Osteocyte (in vitro differentiated cells): ENCODE measurements around the gene PAM16. TPM values are rescaled to one million over a fixed set of nuclear protein-coding genes. Genes with fewer than 3 reads are reported as not detected.
A peak's percentile ranks its signal among the peaks of the same experiment; 100 is the strongest.

Source experiments
- DNase-seq: peaks from one replicate; pipeline ENCODE4 v3.0.0; 2021; ENCODE audit warnings: mixed read lengths; ENCODE audit not compliant: unreplicated experiment; ENCODE audit errors: extremely low spot score
- H3K27ac Mint-ChIP-seq: one replicate; pipeline ENCODE4 v1.8.0; 2021; ENCODE audit warnings: mild to moderate bottlenecking, mixed read lengths; ENCODE audit not compliant: unreplicated experiment
- H3K27me3 Mint-ChIP-seq: one replicate; pipeline ENCODE4 v1.8.0; 2021; ENCODE audit warnings: mixed read lengths; ENCODE audit not compliant: unreplicated experiment
- H3K36me3 Mint-ChIP-seq: one replicate; pipeline ENCODE4 v1.8.0; 2021; ENCODE audit warnings: mixed read lengths; ENCODE audit not compliant: unreplicated experiment
- H3K4me1 Mint-ChIP-seq: one replicate; pipeline ENCODE4 v1.8.0; 2021; ENCODE audit warnings: mixed read lengths; ENCODE audit not compliant: unreplicated experiment
- H3K4me3 Mint-ChIP-seq: one replicate; pipeline ENCODE4 v1.8.0; 2021; ENCODE audit warnings: mild to moderate bottlenecking, moderate library complexity, mixed read lengths; ENCODE audit not compliant: unreplicated experiment
- H3K9me3 Mint-ChIP-seq: one replicate; pipeline ENCODE4 v1.8.0; 2021; ENCODE audit warnings: mixed read lengths; ENCODE audit not compliant: unreplicated experiment
- total RNA-seq: library from RNA; stranded (reverse); gene quantifications from 2 replicates; pipeline ENCODE4 v1.2.1, GENCODE V29; 2021
- TF ChIP-seq, protein P1 (sequence below): fragments of 200-600 bp; sonication (generic); IDR thresholded peaks from 2 replicates; pipeline ENCODE4 v1.5.0; 2021; ENCODE audit warnings: antibody characterized with exemption, mild to moderate bottlenecking, moderate library complexity

PAM16 gene
- total RNA-seq, 1 donor from 2014 or later = 21.0 TPM

DNA sequence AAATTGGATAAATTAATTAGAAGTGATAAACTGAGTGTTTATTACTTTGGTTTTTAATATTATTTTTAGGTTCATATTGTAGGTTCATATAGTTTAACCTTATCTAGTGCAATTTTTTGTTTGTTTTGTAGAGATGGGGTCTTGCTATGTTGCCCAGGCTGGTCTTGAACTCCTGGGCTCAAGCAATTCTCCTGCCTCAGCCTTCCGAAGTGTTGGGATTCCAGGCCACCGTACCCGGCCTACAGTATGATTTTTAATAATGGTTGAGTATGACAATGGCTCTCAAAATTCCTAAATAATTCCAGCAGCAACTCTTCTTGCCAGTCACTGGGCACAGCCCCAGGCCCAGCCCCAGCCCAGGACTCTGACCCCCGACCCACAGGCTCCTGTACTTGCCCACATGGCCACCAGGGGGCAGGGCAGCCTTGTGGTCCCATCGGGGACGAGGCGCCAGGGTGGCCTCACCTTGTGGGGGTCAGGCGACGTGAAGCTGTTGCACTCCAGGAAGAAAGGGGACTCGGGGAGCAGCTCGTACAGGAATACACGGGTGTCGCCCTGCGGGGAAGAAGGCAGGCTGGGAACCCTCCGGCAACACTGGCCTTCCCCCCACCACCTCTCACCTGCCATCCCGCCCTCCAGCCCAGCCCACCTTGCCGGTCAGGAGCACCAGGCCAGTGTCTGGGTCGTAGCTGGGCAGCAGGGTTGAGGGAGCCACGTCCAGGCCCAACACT lies 7.9 kb upstream of the PAM16 start:
- no peaks in the 10 kb centered on the region for H3K27me3 Mint-ChIP-seq
- peaks cover 4% of the 10 kb centered on the region for H3K36me3 Mint-ChIP-seq
- no peaks in the 10 kb centered on the region for H3K4me1 Mint-ChIP-seq
- no peaks in the 10 kb centered on the region for H3K9me3 Mint-ChIP-seq
- DNase-seq = no peak
- TF ChIP-seq, protein P1, sequence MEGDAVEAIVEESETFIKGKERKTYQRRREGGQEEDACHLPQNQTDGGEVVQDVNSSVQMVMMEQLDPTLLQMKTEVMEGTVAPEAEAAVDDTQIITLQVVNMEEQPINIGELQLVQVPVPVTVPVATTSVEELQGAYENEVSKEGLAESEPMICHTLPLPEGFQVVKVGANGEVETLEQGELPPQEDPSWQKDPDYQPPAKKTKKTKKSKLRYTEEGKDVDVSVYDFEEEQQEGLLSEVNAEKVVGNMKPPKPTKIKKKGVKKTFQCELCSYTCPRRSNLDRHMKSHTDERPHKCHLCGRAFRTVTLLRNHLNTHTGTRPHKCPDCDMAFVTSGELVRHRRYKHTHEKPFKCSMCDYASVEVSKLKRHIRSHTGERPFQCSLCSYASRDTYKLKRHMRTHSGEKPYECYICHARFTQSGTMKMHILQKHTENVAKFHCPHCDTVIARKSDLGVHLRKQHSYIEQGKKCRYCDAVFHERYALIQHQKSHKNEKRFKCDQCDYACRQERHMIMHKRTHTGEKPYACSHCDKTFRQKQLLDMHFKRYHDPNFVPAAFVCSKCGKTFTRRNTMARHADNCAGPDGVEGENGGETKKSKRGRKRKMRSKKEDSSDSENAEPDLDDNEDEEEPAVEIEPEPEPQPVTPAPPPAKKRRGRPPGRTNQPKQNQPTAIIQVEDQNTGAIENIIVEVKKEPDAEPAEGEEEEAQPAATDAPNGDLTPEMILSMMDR = peak; percentile 97
- no peak overlapping the region for H3K4me3 Mint-ChIP-seq
- no peak overlapping the region for H3K27ac Mint-ChIP-seq

DNA sequence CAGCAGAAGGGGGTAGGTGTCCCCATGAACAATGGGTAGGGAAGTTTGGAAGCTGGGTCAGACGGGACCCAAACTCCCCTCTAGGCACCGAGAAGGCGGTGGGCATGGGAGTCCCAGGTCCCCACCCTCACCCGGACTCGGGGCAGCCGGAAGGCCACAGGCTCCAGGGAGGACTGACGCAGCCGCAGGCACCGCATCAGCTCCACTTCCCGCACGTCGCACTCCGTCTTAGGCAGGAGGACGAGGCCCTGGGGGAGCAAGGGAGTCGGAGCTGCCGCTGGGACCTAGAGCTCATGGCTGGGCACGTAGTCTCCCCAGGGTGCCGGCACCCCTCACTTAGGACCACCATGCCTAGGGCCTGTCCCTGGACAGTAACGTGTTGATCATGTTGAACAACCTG lies 7.1 kb upstream of the PAM16 start:
- no peak for DNase-seq
- Mint-ChIP-seq H3K9me3 (no peaks in the 10 kb centered on the region), H3K36me3 (peaks cover 3% of the 10 kb centered on the region), H3K4me1 (no peaks in the 10 kb centered on the region), H3K27ac (no peak overlapping the region), H3K4me3 (no peak overlapping the region), H3K27me3 (no peaks in the 10 kb centered on the region)
- TF ChIP-seq, protein P1 = no peak

GRCh38 chr16:4356820-4357219 lies 5.7 kb upstream of the PAM16 start:
- no peak for DNase-seq
- Mint-ChIP-seq H3K27ac (no peak overlapping the region), H3K36me3 (peaks cover 3% of the 10 kb centered on the region), H3K4me1 (no peaks in the 10 kb centered on the region), H3K9me3 (no peaks in the 10 kb centered on the region), H3K4me3 (no peak overlapping the region), H3K27me3 (no peaks in the 10 kb centered on the region)
- TF ChIP-seq, protein P1 = no peak

DNA sequence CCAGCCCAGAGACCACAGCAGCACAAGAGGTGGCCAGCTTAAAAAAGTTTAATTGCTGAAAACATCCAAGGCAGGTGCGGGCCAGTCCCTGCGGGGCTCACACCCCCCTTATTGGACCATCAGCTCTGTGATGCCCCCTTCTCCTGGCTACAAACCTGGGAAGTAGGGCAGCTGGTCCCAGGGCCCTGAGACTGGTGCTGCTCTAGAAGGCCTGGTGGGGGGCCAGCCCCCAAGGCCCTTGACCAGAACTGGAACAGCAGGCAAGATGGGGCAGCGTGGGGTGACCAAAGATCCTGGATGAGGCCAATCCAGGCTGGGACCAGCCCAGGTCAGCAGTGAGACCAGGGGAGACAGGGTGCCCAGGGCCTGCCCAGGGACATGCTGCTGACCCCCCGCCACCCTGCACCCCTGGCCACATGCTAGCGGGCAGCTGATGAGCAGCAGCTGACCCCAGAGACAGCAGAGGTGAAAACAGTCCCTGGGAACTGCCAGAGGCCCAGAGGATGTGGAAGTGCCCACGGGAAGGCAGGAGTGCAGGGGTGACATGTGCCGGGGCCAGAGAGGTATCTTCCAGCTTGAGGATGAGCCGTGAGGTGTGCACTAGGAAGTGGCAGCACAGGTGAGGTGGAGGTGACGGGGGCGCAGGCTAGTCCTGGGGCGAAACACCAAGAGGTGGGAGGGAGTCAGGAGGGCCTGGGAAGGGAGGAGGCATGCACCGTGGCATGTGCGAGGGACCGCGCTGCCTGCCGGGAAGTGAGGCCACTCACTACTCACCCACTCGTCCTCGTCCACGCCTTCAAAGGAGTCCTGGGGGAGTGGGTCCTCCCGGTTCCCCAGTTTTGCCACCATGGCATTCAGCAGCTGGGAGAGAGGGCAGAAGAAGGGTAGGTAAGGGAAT lies 3.6 kb upstream of the PAM16 start:
- Mint-ChIP-seq H3K27ac (no peak overlapping the region), H3K36me3 (peaks cover 3% of the 10 kb centered on the region), H3K27me3 (no peaks in the 10 kb centered on the region), H3K4me3 (no peak overlapping the region), H3K4me1 (peaks cover 10% of the 10 kb centered on the region), H3K9me3 (no peaks in the 10 kb centered on the region)
- no peak for DNase-seq
- TF ChIP-seq, protein P1 = no peak

DNA sequence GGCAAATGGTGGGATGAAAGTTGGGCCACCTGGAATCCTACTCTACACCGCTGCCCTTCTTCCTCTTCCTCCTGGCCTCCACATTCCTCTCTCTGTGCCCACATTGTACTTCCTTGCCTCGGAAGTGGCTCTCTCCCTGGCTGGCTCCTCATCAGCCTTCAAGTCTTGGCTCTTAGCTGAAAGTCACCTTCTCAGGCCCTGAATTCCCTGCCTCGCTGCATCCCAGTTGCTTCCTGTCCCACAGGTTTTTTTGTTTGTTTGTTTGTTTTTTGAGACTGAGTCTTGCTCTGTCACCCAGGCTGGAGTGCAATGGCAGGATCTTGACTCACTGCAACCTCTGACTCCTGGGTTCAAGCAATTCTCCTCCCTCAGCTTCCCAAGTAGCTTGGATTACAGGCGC lies 2.6 kb upstream of the PAM16 start:
- TF ChIP-seq, protein P1 = no peak
- no peak for DNase-seq
- Mint-ChIP-seq H3K4me1 (peaks cover 10% of the 10 kb centered on the region), H3K27ac (no peak overlapping the region), H3K4me3 (no peak overlapping the region), H3K9me3 (no peaks in the 10 kb centered on the region), H3K27me3 (no peaks in the 10 kb centered on the region), H3K36me3 (no peaks in the 10 kb centered on the region)
